ENCODE data around the gene ZNF200.

DNA sequence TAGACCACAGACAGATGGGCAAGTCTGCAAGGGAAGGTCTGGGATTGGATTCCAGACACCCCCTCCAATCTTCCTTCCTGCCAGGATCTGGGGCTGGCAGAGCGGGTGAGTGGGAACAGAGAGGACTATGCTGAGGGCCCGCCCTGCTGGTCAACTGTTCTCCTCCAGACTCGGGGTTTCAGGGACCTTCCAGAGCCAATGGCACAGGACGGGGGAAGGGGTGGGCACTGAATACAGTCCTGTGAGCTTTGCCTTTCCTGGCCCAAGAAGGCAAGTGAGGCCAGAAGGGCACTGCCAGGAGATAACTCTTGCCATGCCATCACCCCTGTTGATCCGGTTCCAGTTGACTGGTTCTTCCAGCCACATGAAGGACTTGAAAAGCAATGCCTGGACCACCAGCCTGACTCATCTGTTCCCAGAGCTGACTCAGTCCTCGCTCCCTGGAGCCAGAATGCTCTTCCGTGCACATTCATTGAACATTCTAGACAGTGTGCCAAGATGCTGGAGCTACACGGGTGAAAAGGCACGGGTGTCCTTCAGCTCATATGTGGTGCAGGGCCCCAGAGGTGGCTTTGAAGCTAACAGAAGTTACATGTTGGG, 22.0 kb upstream of the ZNF200 start:
- TF ChIP-seq, protein P1, sequence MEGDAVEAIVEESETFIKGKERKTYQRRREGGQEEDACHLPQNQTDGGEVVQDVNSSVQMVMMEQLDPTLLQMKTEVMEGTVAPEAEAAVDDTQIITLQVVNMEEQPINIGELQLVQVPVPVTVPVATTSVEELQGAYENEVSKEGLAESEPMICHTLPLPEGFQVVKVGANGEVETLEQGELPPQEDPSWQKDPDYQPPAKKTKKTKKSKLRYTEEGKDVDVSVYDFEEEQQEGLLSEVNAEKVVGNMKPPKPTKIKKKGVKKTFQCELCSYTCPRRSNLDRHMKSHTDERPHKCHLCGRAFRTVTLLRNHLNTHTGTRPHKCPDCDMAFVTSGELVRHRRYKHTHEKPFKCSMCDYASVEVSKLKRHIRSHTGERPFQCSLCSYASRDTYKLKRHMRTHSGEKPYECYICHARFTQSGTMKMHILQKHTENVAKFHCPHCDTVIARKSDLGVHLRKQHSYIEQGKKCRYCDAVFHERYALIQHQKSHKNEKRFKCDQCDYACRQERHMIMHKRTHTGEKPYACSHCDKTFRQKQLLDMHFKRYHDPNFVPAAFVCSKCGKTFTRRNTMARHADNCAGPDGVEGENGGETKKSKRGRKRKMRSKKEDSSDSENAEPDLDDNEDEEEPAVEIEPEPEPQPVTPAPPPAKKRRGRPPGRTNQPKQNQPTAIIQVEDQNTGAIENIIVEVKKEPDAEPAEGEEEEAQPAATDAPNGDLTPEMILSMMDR (conservative IDR thresholded peaks at IDR 0.05; ENCODE audit: low read depth, low read length) = no peak
- no peak for TF ChIP-seq EZH2 (IDR thresholded peaks at IDR 0.05; ENCODE audit: borderline replicate concordance, low read depth, low read length, poor library complexity, severe bottlenecking)

Measured in A673 (cell line).